Karpas-422 (cell line): ENCODE data around the gene APC. TPM values are rescaled to one million over a fixed set of nuclear protein-coding genes. Genes with fewer than 3 reads are reported as not detected.

Experiments used
- DNase-seq: peaks from one replicate; pipeline ENCODE4 v3.0.0-alpha.2; 2015
- H2AFZ ChIP-seq: fragments of 200-600 bp; sonication (generic); 2 replicates; pipeline ENCODE4 v1.6.1; 2014; ENCODE audit warnings: antibody characterized with exemption, low read length, mixed read lengths
- H3K27ac ChIP-seq: fragments of 200-600 bp; sonication (generic); 2 replicates; pipeline ENCODE4 v1.5.1; 2014; ENCODE audit warnings: mild to moderate bottlenecking, low read length, moderate library complexity
- H3K27me3 ChIP-seq: fragments of 200-600 bp; sonication (generic); 2 replicates; pipeline ENCODE4 v1.6.1; 2014; ENCODE audit warnings: low read length, mixed read lengths
- H3K36me3 ChIP-seq: fragments of 200-600 bp; sonication (generic); 2 replicates; pipeline ENCODE4 v1.6.1; 2014; ENCODE audit warnings: low read length, mixed read lengths; ENCODE audit not compliant: insufficient read depth
- H3K4me1 ChIP-seq: fragments of 200-600 bp; sonication (generic); 2 replicates; pipeline ENCODE4 v1.6.1; 2014; ENCODE audit warnings: mild to moderate bottlenecking, low read length, mixed read lengths
- H3K4me2 ChIP-seq: fragments of 200-600 bp; sonication (generic); 2 replicates; pipeline ENCODE4 v1.6.1; 2014; ENCODE audit warnings: low read length, low read depth, mild to moderate bottlenecking; ENCODE audit not compliant: poor library complexity, severe bottlenecking
- H3K4me3 ChIP-seq: fragments of 200-600 bp; sonication (generic); 2 replicates; pipeline ENCODE4 v1.5.1; 2014; ENCODE audit warnings: mild to moderate bottlenecking, antibody characterized with exemption, low read length, mixed read lengths
- H3K79me2 ChIP-seq: fragments of 200-600 bp; sonication (generic); 2 replicates; pipeline ENCODE4 v1.6.1; 2014; ENCODE audit warnings: mild to moderate bottlenecking, low read length, mixed read lengths
- H3K9ac ChIP-seq: fragments of 200-600 bp; sonication (generic); 2 replicates; pipeline ENCODE4 v1.6.0; 2014; ENCODE audit warnings: low read length
- H3K9me2 ChIP-seq: fragments of 200-600 bp; sonication (generic), shearing (Covaris generic); replicated peaks from 2 replicates; pipeline ENCODE4 v1.6.0; 2014; ENCODE audit warnings: mild to moderate bottlenecking, low read length, moderate library complexity; ENCODE audit not compliant: insufficient read depth
- H3K9me3 ChIP-seq: fragments of 300-700, 200-600 bp; sonication (generic); 2 replicates; pipeline ENCODE4 v1.6.1; 2014; ENCODE audit warnings: low read length, mixed read lengths
- H4K20me1 ChIP-seq: fragments of 200-600 bp; sonication (generic); 2 replicates; pipeline ENCODE4 v1.6.1; 2014; ENCODE audit warnings: mild to moderate bottlenecking, antibody characterized with exemption, low read length, low read depth; ENCODE audit not compliant: insufficient read depth
- small RNA-seq: library from RNA; depleted of rRNA; stranded (forward); fragments of <200 nt; gene quantifications from one replicate; pipeline ENCODE3, GENCODE V24; 2014
- total RNA-seq: library from RNA; depleted of rRNA; stranded (reverse); fragments of >200 nt; shearing (Covaris generic); gene quantifications from 2 replicates; pipeline ENCODE4 v1.2.3, GENCODE V29; 2014; ENCODE audit warnings: low replicate concordance; rRNA removed

APC gene
- total RNA-seq, 1 experiment from 2014 or later: 103 TPM

DNA sequence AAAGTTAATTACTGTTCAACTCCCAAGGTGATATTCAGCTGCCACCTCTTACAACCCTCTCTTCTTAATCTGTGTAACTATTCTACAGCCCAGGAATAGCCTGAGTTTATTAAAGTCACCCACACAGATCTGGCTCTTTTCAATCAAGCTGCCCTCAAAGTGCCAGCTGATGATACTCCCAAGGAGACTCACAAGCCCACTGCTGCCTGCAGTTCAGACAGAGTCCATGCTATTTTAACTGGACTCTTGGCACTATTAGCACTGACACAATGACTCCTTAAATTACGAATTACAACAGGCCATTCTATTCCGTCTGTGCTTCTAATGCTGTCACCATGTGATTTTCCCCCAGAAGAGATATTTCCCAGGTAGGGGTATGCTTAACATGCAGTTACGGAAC is 158.0 kb downstream of the APC start:
- Histone ChIP-seq H3K36me3 (peaks cover 43% of the 10 kb centered on the region), H3K79me2 (peaks cover 88% of the 10 kb centered on the region), H3K27me3 (no peaks in the 10 kb centered on the region), H4K20me1 (0 out of 2 replicates have a peak, but pooled peaks cover 3% of the 10 kb centered on the region), H3K4me1 (peaks cover 29% of the 10 kb centered on the region), H3K9me3 (no peaks in the 10 kb centered on the region), H3K4me2 (no peak overlapping the region), H3K4me3 (no peak overlapping the region), H3K27ac (no peak overlapping the region), H3K9ac (no peak overlapping the region), H3K9me2 (no peaks in the 10 kb centered on the region), H2AFZ (no peak overlapping the region)
- no peak for DNase-seq

Small RNA genes lying within 50 kb of the gene (small RNA-seq; reads per million reads assigned to genes)
- gene RNU6-482P: not detected

Other genes with a start within 250 kb of the APC start
- gene SRP19, start 123.4 kb downstream of the APC start, total RNA-seq: 61.9 and 72.7 TPM in 2 replicates
- 127 and 197 TPM in 2 replicates for gene REEP5, start 184.3 kb downstream of the APC start, total RNA-seq
- gene DCP2, start 238.9 kb downstream of the APC start, total RNA-seq: 74.2 and 128 TPM in 2 replicates